Ishikawa (cell line): Measurements from ENCODE around the gene ABR.

Experiments
- CEBPB ChIP-seq: IDR thresholded peaks from 2 replicates; pipeline ENCODE4 v1.6.1; 2012
- CREB1 ChIP-seq: IDR thresholded peaks from 2 replicates; pipeline ENCODE4 v1.6.1; 2012; ENCODE audit warnings: low read depth
- EGR1 ChIP-seq: IDR thresholded peaks from 2 replicates; pipeline ENCODE4 v1.6.1; 2012
- EP300 ChIP-seq: IDR thresholded peaks from 2 replicates; pipeline ENCODE4 v1.6.1; 2012; ENCODE audit warnings: borderline replicate concordance
- FOXM1 ChIP-seq: IDR thresholded peaks from 2 replicates; pipeline ENCODE4 v1.6.1; 2012; ENCODE audit warnings: low read depth, borderline replicate concordance
- NFIC ChIP-seq: IDR thresholded peaks from 2 replicates; pipeline ENCODE4 v1.6.1; 2012
- RAD21 ChIP-seq: IDR thresholded peaks from 2 replicates; pipeline ENCODE4 v1.6.1; 2012; ENCODE audit warnings: low read depth
- REST ChIP-seq: IDR thresholded peaks from 2 replicates; pipeline ENCODE4 v1.6.1; 2012; ENCODE audit warnings: low read depth, mild to moderate bottlenecking
- TAF1 ChIP-seq: IDR thresholded peaks from 2 replicates; pipeline ENCODE4 v1.6.1; 2012; ENCODE audit warnings: low read depth, mild to moderate bottlenecking
- TCF12 ChIP-seq: IDR thresholded peaks from 2 replicates; pipeline ENCODE4 v1.6.1; 2012; ENCODE audit warnings: low read depth
- TEAD4 ChIP-seq: IDR thresholded peaks from 2 replicates; pipeline ENCODE4 v1.6.1; 2012
- YY1 ChIP-seq: IDR thresholded peaks from 2 replicates; pipeline ENCODE4 v1.6.1; 2012; ENCODE audit warnings: low read depth
- ZBTB7A ChIP-seq: IDR thresholded peaks from 2 replicates; pipeline ENCODE4 v1.6.1; 2012; ENCODE audit warnings: low read depth
- TF ChIP-seq, protein P1 (sequence below): IDR thresholded peaks from 2 replicates; pipeline ENCODE4 v1.6.1; 2012
- TF ChIP-seq, protein P2 (sequence below): IDR thresholded peaks from 2 replicates; pipeline ENCODE4 v1.6.1; 2012

Gene ABR

DNA sequence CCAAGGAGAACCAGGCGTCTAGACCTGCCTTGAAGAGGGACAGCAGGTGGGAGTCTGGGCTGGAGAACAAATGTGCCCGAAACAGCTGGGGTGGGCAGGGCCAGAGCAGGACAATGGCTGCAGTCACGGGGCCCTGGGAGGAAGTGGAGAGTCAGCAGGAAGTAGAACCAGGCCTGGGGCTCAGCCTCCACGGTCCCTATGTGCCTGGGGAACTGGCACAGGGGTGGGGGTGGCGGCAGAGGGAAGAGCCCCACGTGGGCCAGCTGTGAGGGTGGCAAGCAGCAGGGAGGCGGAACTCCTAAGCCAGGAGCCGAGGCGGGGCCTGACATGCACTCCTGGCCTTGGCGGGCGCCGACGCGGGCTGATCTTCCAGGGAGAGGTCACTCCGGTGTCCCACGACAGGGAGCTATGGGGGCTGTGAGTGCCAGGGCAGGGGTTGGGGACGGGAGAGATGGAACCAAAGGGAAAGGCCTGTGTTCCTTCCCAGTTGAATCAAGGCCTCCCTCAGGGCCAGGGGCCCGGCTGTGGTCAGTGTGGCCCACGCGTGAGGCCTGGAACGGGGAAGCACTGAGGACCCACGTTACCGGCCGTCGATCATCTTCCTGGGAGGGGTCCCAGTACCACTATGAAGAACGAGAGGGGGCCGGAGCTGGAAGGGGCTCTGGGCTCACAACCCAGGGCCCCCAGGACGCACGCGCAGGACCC lies 140.1 kb downstream of the ABR start:
- TF ChIP-seq NFIC = no peak

DNA sequence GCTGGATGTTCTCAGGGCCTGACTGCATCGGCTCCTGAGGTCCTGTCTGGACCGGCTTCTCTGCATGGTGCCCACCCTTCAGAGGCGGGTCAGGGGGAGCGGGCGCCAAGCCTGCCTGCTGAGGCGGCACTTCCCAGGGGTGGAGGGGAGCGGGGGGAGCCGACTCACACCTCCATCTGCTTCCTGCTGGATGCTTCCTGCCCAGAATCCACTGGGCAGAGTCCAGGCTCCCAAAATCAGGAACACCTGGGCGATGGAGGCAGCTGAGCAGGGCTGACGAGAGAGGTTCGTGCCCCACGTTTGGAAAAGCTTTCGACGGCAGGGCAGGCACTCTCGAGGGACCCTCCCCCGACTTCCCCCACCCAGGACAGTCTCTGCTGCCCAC lies 140.7 kb downstream of the ABR start:
- no peak for TF ChIP-seq YY1
- TF ChIP-seq, protein P1, sequence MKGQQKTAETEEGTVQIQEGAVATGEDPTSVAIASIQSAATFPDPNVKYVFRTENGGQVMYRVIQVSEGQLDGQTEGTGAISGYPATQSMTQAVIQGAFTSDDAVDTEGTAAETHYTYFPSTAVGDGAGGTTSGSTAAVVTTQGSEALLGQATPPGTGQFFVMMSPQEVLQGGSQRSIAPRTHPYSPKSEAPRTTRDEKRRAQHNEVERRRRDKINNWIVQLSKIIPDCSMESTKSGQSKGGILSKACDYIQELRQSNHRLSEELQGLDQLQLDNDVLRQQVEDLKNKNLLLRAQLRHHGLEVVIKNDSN = no peak
- TF ChIP-seq EP300 = no peak
- no peak for TF ChIP-seq CREB1
- no peak for TF ChIP-seq REST
- TF ChIP-seq TEAD4 = no peak
- no peak for TF ChIP-seq NFIC
- no peak for TF ChIP-seq ZBTB7A
- TF ChIP-seq TCF12 = no peak
- no peak for TF ChIP-seq CEBPB

- TF ChIP-seq, protein P1 = no peak
- no peak for TF ChIP-seq NFIC
- TF ChIP-seq EP300 = no peak
- TF ChIP-seq EGR1 = no peak
- TF ChIP-seq, protein P2, sequence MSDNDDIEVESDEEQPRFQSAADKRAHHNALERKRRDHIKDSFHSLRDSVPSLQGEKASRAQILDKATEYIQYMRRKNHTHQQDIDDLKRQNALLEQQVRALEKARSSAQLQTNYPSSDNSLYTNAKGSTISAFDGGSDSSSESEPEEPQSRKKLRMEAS = no peak
- TF ChIP-seq TCF12 = no peak
Measured at GRCh38 chr17:1038459-1039122, 141.2 kb downstream of the ABR start.

DNA sequence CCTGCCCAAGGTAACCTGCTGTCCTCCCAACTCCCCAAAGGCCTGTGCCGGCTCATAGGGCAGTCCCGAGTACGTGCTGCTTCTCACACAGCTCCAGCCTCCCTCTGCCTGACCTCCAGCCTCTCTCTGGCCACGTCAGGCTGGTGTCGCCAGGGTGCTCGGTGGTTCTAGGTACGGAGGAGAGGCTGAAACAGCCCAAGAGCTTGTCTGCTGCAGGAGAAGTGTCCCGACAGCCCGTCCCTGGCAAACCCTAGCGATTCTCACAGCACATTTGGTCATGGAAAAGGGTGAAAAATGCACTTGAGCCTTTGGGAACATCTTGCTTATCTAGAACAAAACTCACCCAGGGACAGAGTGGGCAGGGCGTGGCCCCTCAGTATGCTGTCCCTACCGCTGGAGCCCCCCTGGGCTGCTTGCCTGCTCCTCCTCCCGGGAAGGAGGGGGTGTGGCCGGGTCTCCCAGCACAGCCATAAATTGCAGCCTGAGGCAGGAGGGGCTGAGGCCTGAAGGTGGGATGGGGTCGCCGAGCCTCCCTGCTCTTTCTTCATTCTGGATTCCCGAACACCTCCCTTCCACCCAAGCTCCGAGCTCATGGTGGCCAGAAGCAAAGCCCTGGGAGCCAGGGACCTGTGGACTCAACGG lies 142.4 kb downstream of the ABR start:
- TF ChIP-seq REST = no peak
- no peak for TF ChIP-seq TAF1
- TF ChIP-seq NFIC = no peak
- TF ChIP-seq YY1 = no peak
- TF ChIP-seq EP300 = no peak
- TF ChIP-seq TCF12 = no peak
- TF ChIP-seq CEBPB = no peak
- TF ChIP-seq, protein P2 = no peak
- no peak for TF ChIP-seq FOXM1
- no peak for TF ChIP-seq RAD21
- no peak for TF ChIP-seq EGR1
- no peak for TF ChIP-seq TEAD4
- TF ChIP-seq, protein P1 = no peak

- TF ChIP-seq CREB1 (no peak), ZBTB7A (no peak), CEBPB (no peak), YY1 (no peak), EP300 (no peak), REST (no peak), TAF1 (no peak), EGR1 (no peak), NFIC (no peak), RAD21 (no peak), FOXM1 (no peak)
- TF ChIP-seq, protein P1 = no peak
- TF ChIP-seq, protein P2 = no peak
Measured at GRCh38 chr17:1036845-1037237, 142.9 kb downstream of the ABR start.
